ENCODE data around the gene PSMG4.

Gene PSMG4

GRCh38 chr6:3258720-3259490 lies at the start of gene PSMG4:
TSS of gene PSMG4 (plus strand) at chr6:3258947. CDS start at chr6:3259023, 76 bp downstream.
- peak; percentile 78 to 86 for DNase-seq

- DNase-seq, result peak; percentile 80 to 95
Measured at GRCh38 chr6:3209114-3210023, 49.4 kb upstream of the PSMG4 start.

- DNase-seq, result no peak
Measured at GRCh38 chr6:3210024-3210610, 48.6 kb upstream of the PSMG4 start.

GRCh38 chr6:3211681-3212080 lies 47.1 kb upstream of the PSMG4 start:
- DNase-seq, result no peak

DNA sequence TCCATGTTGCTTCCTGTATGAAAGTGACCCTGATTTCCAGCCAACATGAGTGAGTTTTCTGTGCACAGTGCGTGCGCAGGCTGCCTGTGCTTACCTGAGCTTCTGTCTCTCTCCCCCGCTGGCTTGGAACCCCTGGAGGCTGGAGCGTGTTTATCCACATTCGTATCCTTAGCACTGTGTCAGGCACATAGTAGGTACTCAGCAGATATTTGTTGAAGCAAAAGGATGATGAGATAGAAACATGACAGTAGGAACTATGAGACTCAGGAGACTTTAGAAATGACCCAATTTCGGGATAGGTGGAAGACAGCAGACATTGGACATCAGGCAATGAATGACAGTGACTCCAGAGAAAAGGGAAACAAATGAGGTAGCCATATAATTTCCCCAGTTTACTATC lies 46.5 kb upstream of the PSMG4 start:
- no peak for DNase-seq

- no peak for DNase-seq
Measured at GRCh38 chr6:3213334-3213695, 45.4 kb upstream of the PSMG4 start.

DNA sequence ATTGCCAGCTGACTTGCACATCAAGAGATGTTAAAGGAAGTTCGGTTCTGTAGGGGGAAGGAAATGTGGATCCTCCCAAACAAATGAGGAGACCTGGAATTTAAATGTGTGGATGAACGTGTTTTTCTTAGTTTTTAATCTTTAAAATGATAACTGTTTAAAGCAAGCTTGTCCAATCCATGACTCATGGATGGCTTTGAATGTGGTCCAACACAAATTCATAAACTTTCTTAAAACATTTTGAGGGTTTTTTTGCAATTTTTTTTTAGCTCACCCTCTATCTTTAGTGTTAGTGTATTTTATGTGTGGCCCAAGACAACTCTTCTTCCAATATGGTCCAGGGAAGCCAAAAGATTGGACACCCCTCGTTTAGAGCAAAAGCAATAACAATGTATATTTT lies 43.8 kb upstream of the PSMG4 start:
- no peak for DNase-seq

- DNase-seq, result no peak
Measured at GRCh38 chr6:3217286-3217685, 41.5 kb upstream of the PSMG4 start.

GRCh38 chr6:3218266-3218665 lies 40.5 kb upstream of the PSMG4 start:
- no peak for DNase-seq

DNA sequence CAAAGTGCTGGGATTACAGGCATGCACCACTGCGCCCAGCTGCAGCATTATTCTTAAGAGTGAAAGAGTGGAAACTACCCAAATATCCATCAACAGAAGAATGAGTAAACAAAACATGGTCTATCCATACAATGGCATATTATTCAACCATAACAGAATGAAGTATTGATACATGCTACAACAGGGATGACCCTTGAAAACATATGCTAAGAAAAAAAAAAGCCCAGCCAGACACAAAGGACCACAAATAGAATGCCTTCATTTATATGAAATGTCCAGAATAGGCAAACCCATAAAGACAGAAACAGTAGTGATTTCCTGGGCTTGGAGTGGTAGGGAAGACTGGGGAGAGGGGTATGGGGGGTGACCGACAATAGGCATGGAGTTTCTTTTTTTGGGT lies 38.4 kb upstream of the PSMG4 start:
- DNase-seq, result no peak

DNA sequence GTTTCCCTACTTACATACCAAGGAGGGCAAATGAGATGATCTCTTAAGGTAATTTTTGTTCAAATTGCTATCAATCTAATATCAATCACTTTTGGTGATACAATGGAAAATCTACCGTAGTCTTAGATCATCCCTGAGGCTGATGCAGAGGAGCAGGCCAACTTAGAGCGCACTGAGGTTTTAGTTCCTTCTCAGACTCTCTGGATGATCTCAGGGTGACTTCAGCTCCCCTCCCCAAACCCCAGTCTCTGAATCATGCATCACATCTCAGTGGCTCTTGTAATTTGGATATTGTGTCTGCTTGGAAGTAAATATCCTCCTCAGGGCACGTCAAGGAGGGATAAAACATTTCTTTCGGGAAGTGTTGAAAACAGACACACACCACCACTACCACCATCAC lies 37.2 kb upstream of the PSMG4 start:
- DNase-seq, result no peak

DNA sequence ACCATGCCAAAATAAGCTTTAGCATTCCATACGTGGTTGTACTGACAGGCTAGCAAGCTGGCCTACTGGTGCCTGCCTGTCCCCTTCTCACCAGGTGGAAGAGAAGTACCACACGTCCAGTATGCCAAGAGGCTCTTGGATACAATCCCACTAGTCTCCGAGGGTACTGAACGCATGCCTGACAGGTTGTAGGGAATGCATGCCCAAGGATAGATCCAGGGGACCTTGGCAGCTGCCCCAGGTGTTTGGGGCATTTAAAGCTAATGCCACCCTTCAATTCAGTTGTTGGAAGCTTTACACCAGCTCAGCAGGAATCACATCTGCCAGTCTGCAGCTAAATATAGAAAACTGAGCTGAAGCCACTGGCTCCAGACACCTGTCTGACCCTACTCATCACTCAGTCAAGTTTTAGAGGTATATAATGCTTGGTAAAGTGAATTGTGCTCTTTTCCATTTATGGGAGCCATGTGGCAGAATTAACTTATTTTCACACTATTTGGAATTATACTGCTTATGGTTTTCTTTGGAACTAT lies 36.2 kb upstream of the PSMG4 start:
- DNase-seq, result peak; percentile 9 to 26

DNA sequence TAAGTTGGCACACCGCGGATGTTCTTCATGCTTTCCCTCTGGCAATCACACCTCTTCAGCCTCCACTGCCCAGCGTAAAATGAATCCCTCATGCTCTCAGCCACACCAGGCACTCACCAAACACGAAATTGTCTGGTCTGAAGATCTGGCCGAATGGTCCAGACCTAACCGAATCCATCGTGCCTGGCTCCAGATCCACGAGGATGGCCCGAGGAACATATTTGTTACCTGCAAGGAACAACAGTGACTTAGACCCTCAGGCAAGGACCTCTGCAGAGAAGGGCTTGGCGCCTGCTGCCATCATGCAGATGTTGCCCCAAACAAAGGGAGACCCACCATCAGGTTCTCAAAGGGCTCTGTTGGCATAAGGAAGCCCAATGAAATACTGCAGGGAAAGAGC lies 32.7 kb upstream of the PSMG4 start:
- DNase-seq, result no peak

GRCh38 chr6:3226481-3227362 lies 32.0 kb upstream of the PSMG4 start:
- DNase-seq, result peak in 1 of 2 experiments; percentile 21

GRCh38 chr6:3227363-3228045 lies 31.2 kb upstream of the PSMG4 start, which contains the start of gene TUBB2B:
TSS of gene TUBB2B (minus strand) at chr6:3227653. CDS start at chr6:3227543, 110 bp downstream.
- peak; percentile 89 to 94 for DNase-seq

- DNase-seq, result peak; percentile 81 to 96
Measured at GRCh38 chr6:3228046-3228671, 30.6 kb upstream of the PSMG4 start.

- DNase-seq, result peak; percentile 63 to 82
Measured at GRCh38 chr6:3228771-3229565, 29.8 kb upstream of the PSMG4 start.

GRCh38 chr6:3229566-3230178 lies 29.1 kb upstream of the PSMG4 start:
- peak; percentile 77 to 78 for DNase-seq

DNA sequence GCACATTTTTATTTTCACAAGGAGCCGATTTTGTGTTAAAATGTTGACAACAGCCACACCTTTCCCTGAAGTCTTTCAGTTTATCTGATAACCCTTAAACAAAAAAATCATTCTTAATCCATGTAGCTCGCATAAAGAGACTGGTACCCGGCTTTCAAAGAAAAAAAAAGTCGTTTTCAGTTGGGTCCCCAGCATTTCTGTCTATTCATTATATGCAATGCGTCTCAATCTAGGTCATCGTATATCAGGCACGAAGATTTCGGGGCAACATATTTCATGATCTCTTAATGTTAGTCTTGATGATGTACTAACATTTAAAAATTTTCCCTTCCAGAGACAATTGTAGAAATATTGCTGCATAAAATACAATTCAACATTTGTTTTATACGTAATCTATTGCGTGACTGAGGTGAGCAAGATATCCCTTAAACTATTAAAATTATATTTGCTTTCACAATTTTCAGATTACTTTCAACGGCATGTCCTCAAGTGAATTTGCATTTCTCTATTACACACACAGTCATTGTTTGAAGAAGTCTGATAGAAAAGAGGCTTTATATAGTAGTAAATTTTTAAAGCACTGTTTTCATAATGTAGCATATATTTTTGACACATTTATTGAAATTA lies 28.4 kb upstream of the PSMG4 start:
- no peak for DNase-seq
